ENCODE results near the gene LIM2. TPM values are rescaled to one million over a fixed set of nuclear protein-coding genes. Genes with fewer than 3 reads are reported as not detected.

LIM2 gene
- total RNA-seq, 1 experiment from 2014 or later = not detected

DNA sequence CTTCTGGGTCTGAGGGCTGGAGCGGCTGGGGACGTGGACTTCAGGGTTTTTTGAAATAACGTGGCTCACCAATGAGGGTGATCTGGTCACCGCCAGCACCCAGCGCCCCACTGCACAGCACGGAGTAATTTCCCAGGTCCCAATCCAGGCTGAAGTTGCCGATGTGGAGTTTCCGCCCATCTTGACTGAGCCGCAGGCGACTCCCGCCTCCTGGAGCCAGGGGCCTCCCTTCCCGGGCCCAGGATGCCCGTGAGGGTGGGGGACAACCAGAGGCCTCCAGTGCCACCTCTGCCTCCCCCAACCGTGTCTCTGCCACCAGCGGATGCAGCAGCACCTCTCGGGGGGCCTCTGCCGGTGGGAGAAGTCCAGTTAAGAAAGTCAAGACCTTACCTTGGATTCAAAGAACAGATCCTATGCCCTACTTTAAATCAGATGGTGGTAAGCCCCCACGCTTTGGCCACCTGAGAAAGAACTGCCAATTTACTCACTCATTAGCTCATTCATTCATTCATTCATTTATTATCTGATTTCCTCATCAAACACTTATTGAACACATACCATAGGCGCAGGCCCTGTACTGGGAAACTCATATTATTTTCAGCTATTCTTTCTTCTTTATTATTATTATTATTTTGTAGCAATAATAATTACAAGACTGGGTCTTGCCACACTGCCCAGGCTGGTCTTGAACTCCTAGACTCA is 49.8 kb downstream of the LIM2 start:
- no peak for DNase-seq

GRCh38 chr19:51337141-51337860 is 50.5 kb downstream of the LIM2 start:
- Histone ChIP-seq H3K4me3 (no peak overlapping the region), H3K27me3 (no peaks in the 10 kb centered on the region), H3K36me3 (no peaks in the 10 kb centered on the region), H3K9me3 (no peaks in the 10 kb centered on the region)
- no peak for DNase-seq

More for the DNA sequence above, 49.8 kb downstream of the LIM2 start:
- Histone ChIP-seq H3K4me3 (no peak overlapping the region; the same call in 1 of the 2 replicates), H3K9me3 (no peaks in the 10 kb centered on the region), H3K36me3 (no peaks in the 10 kb centered on the region), H3K27me3 (no peaks in the 10 kb centered on the region)

DNA sequence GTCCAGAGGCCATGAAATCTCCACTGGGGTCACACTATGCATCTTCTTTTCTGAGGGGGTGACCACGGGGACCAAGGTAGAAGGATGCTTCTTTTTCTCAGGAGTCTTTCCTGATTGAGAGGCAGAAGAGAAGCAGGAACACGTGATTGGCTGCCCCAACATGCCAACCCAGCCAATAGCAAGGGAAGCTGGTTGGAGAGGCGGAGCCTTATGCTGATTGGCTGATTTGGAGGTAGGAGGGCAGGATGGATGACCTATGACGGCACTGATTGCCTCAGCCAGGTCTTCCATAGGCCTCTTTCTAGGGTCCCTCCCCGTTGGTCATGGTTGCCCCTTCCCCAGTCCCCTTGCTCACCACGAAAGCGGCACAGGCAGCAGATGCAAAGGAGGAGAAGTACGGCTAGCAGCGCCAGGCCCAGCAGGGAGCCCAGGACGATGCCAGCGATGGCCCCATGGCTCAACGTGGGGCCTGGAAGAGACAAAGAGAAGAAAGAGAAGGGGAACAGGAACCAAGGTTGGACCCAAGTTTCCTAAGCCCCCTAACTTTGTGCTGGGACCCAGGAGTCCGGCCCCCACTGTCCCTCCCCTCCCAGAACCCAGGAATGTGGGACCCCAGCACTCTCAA is 53.8 kb downstream of the LIM2 start:
- DNase-seq = no peak
- Histone ChIP-seq H3K36me3 (no peaks in the 10 kb centered on the region), H3K4me3 (no peak overlapping the region), H3K27me3 (no peaks in the 10 kb centered on the region), H3K9me3 (no peaks in the 10 kb centered on the region)

- peaks cover 10% of the 10 kb centered on the region for H3K27me3 ChIP-seq
- DNase-seq = no peak
- no peaks in the 10 kb centered on the region for H3K9me3 ChIP-seq
- no peak overlapping the region for H3K4me3 ChIP-seq
- H3K36me3 ChIP-seq = no peaks in the 10 kb centered on the region
Measured at GRCh38 chr19:51331716-51332115, 56.1 kb downstream of the LIM2 start.

DNA sequence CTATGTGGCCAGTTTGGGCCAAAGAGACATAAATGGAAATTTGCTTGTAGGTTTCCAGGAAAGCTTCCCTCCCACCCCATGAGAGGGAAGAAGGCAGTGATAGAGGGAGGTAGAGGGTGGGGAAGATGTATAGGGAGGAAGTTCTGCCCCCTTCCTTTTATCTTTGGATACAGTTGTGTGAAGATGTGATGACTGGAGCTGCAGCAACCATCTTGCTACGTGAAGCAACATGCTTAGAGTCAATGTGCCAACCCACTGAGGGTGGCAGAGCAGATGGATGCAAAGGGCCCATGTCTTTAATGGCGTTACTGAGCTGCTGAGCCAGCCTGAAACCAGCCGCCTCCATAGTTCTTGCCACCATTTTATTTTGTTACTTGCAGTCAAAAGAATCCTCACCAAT is 56.6 kb downstream of the LIM2 start:
- Histone ChIP-seq H3K4me3 (no peak overlapping the region), H3K36me3 (no peaks in the 10 kb centered on the region), H3K27me3 (peaks cover 11% of the 10 kb centered on the region), H3K9me3 (no peaks in the 10 kb centered on the region)
- no peak for DNase-seq

DNA sequence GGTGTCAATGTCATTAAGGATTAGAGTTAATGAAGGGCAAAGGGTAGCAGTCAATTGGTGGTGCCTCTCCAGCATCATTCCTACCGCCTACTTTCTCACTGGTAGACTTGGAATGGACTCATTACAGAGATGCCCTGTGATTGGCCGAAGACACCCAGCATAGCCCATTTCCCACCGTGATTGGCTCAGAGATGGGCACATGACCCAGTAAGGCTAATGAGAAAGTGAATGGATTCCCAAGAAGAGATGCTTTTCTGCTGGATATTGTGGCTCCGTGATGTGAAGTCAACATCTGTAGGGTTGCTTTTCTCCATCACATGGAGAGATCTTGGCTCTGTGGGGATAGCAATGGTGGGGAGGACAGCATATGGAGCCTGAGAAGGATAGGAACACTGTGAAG is 57.4 kb downstream of the LIM2 start:
- no peak overlapping the region for H3K4me3 ChIP-seq
- no peak for DNase-seq
- H3K36me3 ChIP-seq = no peaks in the 10 kb centered on the region
- H3K27me3 ChIP-seq = peaks cover 15% of the 10 kb centered on the region
- H3K9me3 ChIP-seq = no peaks in the 10 kb centered on the region

Other genes with a start within 250 kb of the LIM2 start
- gene SIGLEC7, start 245.7 kb downstream of the LIM2 start, total RNA-seq (2014; rRNA removed; shearing (Covaris generic); ENCODE audit: low replicate concordance) = not detected in 2 replicates
- 0.22 and 3.8 TPM in 2 replicates for gene CD33, start 162.9 kb downstream of the LIM2 start, total RNA-seq (2014; rRNA removed; shearing (Covaris generic); ENCODE audit: low replicate concordance)
- gene SIGLECL1, start 136.9 kb downstream of the LIM2 start, total RNA-seq (2014; rRNA removed; shearing (Covaris generic); ENCODE audit: low replicate concordance) = not detected in 2 replicates
- gene IGLON5, start 76.3 kb downstream of the LIM2 start, total RNA-seq (2014; rRNA removed; shearing (Covaris generic); ENCODE audit: low replicate concordance) = not detected in 2 replicates
- gene VSIG10L, start 45.8 kb downstream of the LIM2 start, total RNA-seq (2014; rRNA removed; shearing (Covaris generic); ENCODE audit: low replicate concordance) = 0.10 and 0.95 TPM in 2 replicates
- gene ETFB, start 21.6 kb downstream of the LIM2 start, total RNA-seq (2014; rRNA removed; shearing (Covaris generic); ENCODE audit: low replicate concordance) = 170 and 237 TPM in 2 replicates
- not detected in 2 replicates for gene CLDND2, start 19.0 kb downstream of the LIM2 start, total RNA-seq (2014; rRNA removed; shearing (Covaris generic); ENCODE audit: low replicate concordance)
- not detected in 2 replicates for gene NKG7, start 15.3 kb downstream of the LIM2 start, total RNA-seq (2014; rRNA removed; shearing (Covaris generic); ENCODE audit: low replicate concordance)
- not detected in 2 replicates for gene C19orf84, start 2.6 kb upstream of the LIM2 start, total RNA-seq (2014; rRNA removed; shearing (Covaris generic); ENCODE audit: low replicate concordance)
- not detected in 2 replicates for gene SIGLEC10, start 29.7 kb upstream of the LIM2 start, total RNA-seq (2014; rRNA removed; shearing (Covaris generic); ENCODE audit: low replicate concordance)
- gene SIGLEC8, start 70.5 kb upstream of the LIM2 start, total RNA-seq (2014; rRNA removed; shearing (Covaris generic); ENCODE audit: low replicate concordance) = not detected in 2 replicates
- not detected in 2 replicates for gene CEACAM18, start 90.6 kb upstream of the LIM2 start, total RNA-seq (2014; rRNA removed; shearing (Covaris generic); ENCODE audit: low replicate concordance)
- gene SIGLEC12, start 113.8 kb upstream of the LIM2 start, total RNA-seq (2014; rRNA removed; shearing (Covaris generic); ENCODE audit: low replicate concordance) = not detected in 2 replicates
- gene SIGLEC6, start 143.7 kb upstream of the LIM2 start, total RNA-seq (2014; rRNA removed; shearing (Covaris generic); ENCODE audit: low replicate concordance) = not detected in 2 replicates
- gene ZNF175, start 183.3 kb upstream of the LIM2 start, total RNA-seq (2014; rRNA removed; shearing (Covaris generic); ENCODE audit: low replicate concordance) = 2.9 and 10.9 TPM in 2 replicates
- gene SIGLEC5, start 242.4 kb upstream of the LIM2 start, total RNA-seq (2014; rRNA removed; shearing (Covaris generic); ENCODE audit: low replicate concordance) = not detected in 2 replicates

Data from MG63 (cell line).